Activated gamma-delta T cell (primary cell): ENCODE measurements around the gene ABCC5.
"Not testable (repeated sequence)": the region's sequence is repeated elsewhere in the genome, so short reads cannot be mapped to it uniquely, and the experiment has no call there.

Source experiments
- DNase-seq: peaks from one replicate; lab custom pipeline; 2025; lab: John Stamatoyannopoulos, UW

ABCC5 gene

DNA sequence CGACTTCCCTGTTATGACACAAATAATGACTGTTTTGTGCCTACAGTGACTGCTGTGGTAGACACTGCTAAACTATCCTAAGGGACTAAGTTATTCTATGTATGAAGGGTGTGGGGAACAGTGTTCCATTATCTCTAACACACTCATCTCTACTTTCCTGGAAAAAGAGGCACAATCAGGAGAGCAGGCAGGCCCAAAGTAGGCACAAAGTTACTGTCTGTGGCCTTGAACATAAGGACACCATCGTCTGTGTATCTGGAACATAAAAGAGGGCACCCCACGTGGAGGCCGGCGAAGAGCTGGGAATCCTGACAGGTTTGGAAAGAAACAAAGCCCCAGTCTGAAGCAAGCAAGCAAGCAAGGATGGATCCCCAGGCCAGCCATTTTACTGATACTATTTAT, 1.5 kb downstream of the ABCC5 start:
- no peak for DNase-seq

DNA sequence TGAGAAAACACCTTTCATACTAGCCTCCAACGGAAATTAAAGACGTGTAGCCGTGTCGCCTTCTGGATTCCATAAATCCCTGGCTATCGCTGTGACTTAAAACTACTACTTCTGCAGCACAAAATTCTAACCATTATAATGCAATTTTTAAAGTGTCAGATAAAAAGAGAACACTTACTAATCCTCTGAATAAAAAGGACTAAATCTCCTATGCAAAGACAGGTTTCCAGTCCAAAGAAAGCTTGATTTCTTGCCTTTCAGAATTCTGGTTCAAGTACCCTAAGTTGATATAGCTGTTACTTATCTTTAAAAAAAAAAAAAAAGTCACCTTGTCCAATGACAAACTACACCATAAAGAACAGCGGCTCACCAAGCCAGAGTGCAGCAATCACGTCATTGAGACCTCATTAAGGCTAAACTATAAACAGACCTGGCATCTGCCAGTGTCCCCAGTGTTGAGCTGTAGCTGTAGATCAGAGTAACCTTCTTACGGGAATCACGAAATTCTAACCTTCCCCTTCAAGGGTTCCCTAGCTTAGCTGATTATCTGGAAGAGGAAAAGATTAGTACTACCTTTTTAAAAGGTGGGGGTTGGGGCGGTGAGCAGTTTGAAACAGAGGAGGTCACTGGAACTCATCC, 2.2 kb downstream of the ABCC5 start:
- no peak for DNase-seq

DNA sequence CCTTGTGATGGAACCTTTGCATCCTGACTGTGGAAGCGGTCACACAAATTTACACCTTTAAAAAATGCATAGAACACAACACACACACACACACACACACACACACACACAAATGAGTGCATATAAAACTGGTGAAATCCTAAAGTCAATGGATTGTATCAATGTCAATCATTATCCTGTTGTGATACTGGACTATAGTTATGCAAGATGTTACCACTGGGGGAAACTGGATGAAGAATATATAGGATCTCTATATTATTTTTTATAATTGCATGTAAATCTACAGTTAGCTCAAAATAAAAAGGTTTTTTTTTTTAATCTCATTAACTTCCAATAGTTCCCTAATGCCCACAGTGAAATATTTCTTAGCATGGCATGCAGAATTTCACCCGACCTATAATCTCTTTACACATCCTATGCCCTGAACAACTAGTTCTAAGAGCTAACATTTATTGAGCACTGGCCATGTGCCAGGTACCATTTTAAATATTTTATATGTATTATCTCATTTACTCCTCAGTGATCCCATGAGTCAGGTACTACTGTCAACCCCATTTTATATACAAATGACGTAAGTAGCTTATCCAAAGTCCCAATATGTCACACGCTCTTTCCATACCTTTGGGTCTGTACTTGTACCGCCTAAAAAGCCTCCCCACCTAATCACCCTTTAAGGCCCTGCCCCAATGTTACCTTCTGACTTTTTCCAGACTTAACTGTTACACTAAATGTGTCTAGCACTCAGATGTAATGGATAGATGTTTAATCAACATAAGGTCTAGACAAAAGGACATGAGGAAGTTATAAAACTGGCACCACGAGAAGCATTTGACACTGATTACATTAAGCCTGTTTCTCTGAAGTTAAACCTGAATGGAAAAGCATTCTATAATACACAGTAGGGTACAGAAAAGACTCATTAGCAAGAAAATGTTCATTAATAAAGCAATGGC, 5.5 kb downstream of the ABCC5 start:
- no peak for DNase-seq

DNA sequence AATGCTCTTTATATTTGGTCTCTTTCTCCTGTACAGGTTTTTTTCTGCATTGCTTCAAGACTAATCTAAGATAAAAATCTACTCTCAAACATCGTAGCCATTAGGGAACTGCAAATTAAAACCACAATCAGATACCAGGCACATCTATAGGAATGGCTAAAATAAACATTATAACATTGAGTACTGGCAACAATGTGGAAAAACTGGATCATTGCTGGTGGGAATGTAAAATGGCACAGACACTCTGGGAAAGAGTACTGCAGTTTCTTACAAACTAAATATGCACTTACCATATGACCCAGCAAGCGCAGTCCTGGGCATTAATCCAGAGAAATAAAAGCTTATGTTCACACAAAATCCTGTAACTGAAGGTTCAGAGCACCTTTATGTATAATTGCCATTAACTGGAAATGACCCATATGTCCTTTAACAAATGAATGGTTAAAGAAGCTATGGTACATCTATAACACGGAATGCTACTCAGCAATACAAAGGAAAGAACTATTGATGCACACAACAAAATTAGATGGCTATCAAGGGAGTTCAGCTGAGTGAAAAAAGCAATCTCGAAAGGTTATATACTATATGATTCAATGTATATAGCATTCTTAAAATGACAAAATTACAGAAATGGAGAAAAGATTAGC, 6.3 kb downstream of the ABCC5 start:
- DNase-seq = no peak

DNA sequence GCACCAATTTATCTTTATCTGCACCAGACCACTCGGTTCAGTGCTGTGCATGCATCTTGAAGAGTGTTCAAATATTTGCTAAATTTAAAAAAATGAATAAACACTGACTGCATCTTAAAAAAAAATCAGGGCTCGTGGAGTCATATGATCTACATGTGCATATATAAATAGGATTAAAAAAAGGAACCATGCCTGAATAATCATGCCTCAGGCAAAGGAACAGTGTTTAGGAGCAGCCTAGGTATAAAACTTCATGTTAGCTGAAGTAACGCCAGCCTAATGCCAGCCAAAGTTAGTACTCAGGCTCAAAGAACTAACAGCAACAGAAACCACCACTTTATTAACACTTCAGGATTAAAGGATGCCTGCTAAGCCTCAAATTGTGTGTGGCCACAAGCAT, 9.5 kb downstream of the ABCC5 start:
- DNase-seq = no peak

DNA sequence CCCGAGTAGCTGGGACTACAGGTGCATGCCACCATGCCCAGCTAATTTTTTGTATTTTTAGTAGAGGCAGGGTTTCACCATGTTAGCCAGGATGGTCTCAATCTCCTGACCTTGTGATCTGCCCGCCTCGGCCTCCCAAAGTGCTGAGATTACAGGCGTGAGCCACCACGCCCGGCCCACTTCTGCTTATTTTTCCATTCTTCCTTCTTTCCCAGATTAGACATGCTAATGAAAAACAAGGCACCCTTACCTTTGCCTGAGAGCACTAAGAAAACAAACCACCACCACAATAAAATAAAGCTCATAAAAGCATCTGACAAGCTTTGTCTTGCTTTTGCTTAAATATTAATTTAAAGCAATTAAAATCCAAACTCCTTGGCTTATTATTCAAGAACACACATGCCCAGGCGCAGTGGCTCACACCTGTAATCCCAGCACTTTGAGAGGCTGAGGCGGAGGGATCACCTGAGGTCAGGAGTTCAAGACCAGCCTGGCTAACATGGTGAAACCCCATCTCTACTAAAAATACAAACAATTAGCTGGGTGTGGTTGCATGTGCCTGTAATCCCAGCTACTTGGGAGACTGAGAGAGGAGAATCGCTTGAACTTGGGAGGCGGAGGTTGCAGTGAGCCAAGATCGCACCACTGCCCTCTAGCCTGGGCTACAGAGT, 10.4 kb downstream of the ABCC5 start:
- DNase-seq = not testable (repeated sequence)

DNA sequence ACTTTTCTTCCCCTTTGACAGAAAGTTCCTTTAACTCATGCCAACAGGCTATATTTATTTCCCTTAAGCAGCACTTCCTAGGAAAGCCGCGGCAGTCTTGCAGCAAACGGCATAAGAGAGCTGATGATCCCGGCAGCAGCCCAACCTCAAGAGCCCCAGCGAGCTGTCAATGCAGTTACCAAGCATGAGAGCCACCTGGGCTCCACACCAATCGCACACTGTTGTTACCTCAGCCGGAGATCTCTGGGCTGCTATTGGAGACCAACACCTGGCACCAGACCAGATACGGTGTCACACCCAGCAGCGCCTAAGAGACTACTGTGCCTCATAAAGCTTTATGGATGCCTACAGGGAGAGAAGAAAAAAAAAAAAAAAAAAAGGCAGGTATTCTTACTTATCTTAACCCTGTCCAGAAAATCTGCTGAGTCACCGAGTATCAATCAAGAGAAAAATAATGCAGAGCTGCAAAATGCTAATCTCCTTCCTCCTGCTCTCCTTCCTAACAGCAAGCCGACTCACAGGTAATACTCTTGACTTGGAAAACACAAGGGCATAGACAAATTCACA, 11.7 kb downstream of the ABCC5 start:
- no peak for DNase-seq

DNA sequence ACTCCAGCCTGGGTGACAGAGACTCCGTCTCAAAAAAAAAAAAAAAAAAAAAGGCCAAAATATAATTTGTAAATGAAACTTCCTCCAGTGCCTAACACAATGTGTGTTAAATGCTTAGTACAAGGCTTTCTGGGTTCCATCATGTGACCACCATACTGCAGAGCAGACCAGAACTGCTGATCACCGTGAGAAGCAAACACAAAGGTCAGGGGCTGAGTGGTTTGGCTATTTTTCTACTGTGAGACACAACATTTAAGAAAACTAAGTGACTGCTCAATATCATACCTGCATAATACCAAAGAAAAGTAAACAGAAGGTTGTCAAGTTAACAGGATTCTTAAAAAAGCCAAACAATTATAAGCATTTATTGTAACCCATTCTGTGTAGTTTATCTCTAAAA, 13.2 kb downstream of the ABCC5 start:
- DNase-seq = no peak

DNA sequence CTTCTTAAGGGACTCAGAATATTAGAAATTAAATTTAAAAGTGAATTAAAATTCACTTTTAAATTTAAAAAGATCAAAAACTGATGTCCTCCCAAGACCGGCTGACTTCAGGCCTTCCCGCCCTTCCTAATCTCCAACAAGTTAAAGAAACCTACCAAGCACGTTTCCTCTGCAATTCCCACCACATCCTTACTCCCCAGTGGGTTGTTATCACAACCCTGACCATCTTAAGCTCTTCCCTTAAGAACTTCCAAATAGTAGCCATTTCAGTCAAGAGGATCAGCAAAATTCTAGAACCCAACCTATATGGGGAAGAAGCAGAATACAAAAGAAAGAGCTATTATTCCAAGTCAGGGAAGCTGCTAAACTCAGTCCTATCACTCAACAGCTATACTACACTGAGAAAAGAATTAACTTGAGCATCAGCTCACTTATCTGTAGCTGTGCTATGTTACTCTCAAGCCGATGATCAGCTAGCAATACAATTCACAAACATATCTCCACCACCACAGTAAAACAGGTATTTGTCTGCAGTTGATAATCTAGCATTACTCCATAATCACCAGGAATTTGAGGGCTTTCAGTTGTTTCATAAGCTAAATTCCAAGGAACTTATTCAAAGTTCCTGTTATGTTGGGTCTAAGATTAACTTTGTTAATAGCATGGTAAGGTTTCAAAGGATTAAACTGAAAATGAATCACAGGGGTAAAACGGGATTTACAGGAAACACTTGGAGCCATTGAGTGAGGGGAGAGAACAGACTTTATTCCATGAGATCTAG, 14.3 kb downstream of the ABCC5 start:
- no peak for DNase-seq

DNA sequence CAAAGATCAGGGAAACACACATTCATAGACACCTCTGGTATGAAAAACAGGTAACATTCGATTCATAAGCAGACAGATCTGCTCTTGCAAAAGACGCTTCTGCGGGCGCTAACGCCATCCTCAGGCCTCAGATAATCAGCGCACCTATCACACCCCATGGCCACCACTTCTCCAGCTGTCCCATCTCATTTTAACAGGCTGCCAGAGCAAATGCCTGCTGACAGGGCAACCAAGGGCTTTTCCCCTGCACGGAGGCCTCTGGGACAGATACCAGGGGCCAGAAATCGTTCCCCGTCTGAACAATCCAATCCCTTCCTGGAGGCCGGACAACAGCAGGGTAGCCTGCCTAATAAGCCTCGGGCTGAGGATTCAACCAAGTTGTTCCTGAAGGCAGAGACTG, 15.2 kb downstream of the ABCC5 start:
- no peak for DNase-seq

DNA sequence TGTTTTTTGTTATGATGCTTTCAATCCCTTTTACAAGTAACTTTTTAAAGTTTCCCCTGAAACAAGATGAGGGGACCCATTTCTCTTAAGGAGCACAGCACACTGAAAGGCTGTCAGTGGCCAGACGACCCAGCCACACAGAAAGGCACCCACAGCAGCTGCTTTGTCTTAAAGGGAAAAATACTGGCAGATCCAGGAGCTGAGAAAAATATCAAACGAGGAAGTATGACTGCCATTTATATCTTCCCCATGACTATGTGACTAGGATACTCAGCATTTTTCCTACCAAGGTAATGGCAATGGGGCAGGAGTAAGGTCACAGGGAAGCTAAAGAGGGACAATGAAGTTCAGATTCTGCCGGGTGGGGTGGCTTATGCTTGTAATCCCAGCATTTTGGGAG, 15.9 kb downstream of the ABCC5 start:
- no peak for DNase-seq

DNA sequence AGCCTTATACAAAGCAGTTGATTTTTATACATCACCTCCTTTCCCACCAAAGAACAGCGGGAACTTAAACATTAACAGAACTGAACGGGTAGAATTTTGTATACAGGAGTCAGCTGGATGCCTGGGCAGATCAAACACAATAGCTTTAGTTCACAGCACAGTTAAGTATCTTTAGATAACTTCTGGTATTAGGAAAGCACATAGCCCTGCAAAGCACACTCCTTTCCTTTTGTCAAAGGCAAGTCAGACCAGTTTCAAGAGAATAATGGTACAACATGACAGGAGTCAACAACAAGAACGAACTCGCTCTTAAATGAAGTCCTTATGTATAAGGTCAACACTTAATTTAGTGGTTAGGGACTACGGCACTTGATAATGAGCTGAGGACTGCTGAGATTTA, 26.3 kb downstream of the ABCC5 start:
- no peak for DNase-seq

DNA sequence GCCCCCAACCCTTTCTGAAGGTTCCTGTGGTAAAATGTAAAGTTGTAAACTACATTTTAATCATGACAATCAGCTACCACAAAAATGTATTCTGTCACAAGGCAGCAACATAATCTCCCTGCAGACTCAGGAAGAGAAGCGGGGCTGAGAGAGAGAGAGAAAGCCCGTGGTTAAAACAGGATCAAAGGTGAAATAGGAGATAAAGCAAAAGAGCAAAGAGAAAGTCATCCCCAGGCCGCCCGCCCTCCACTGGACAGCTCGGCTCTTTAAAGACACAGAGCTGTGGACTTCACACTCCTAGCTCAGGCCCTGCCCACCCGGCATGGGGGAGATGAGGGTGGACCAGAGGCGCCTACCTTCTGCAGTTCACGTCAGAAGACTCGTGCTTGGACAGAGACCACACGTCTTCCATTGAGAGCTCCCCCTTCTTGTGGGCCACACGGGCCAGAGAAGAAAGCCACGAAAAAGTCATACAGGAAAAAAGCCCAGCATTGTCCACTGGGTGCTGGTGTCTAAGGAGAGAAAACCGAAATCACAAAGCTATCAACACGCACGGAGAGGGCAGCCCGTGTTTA, 29.4 kb downstream of the ABCC5 start:
- no peak for DNase-seq

DNA sequence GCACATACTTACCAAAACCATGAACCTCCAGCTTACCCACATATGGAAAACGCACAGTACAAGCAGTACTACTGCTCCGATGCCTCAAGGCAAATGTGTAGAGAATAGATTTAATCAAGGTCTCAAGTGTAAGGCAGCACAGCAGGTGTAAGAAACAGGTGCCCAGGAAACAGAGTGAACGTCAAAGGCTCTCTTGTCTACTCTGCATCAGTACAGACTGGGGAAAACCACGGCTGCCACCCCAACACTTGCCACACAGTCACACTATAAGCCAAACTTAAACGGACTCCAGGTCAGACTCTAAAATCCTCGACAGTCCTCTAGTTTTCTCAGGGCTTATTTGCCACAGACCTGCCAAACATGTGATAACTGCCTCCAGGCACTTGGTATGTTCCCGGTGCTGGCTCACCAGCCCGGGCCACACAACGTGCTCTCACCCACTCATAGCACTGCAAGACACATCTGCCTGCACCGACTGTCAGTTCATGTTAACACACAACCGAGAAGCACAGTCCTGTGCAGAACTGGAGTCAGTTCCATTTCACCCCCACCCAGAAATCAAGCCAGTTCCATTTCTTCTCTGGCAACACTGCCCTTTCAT, 30.6 kb downstream of the ABCC5 start:
- DNase-seq = no peak

DNA sequence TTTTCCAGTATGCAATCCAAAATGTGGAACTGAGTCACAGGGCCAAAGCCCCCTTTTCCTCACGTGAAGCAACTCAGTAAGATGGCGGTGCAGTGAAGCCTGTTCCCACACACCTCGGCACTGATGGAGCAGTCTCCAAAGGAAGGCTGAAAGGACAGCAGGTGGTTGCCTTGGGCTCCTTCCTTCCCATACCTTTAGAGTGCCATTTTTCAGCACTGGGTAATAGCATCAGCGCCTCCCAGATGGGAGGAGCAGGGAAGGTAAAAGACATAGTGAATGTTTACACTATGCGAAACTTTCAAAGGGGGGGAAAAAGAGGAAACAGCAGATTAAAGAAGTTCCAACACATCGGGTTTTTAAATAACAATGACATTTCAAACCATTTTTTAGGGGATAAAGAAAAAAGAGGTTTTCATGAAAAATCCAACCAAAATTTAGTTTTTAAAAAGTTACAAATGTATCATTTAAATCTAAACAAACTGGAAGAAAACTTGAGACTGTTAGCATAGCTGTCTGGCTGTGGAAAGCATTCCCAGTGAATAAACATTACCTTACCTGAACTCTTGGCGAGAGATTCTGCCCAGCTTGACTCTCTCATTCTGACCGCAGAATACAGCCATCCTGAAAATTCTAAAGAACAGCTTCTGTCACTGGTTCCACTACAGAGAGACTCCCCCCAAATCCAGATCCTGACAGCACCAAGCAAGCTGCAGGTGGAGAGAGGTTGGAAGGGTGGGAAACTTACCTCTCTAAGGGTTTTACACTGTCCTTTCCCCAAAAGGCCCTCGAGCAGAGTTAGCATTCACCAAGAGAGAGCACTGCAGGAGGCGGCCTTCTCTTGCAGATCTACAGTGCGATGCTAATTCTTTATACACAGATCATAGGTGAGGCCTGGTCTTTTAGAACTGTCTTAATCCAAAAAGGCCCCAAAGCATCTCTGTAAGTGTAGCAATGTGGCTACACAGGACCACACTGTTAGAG, 32.6 kb downstream of the ABCC5 start:
- no peak for DNase-seq

DNA sequence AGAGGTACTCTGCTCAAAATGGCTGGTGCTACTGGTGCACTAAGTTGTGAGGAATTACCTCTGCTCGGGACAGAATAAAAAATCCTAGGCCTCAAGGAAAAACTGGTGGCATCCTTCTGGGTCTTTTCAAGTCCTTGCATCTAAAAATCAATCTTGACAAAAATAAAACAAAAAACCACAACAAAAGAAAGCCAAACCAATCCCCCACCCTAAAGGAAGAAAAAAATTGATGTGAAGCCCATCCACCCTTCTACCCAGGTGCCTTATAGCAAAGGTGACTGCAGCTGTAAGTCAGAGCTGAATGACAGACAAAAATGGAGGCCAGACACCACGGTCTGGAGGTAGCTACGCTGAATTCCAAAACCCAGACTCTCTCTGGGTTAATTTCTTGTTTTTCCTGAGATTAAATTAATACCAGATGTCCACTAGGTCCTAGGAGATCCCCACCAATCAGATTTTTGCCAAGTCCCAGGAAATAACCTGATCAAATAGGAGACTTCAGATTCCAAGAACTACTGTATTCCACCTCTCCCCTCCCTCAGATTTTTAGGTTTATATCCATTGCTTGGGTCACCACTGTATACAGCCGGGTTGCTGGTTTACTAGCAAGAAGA, 33.5 kb downstream of the ABCC5 start:
- no peak for DNase-seq

DNA sequence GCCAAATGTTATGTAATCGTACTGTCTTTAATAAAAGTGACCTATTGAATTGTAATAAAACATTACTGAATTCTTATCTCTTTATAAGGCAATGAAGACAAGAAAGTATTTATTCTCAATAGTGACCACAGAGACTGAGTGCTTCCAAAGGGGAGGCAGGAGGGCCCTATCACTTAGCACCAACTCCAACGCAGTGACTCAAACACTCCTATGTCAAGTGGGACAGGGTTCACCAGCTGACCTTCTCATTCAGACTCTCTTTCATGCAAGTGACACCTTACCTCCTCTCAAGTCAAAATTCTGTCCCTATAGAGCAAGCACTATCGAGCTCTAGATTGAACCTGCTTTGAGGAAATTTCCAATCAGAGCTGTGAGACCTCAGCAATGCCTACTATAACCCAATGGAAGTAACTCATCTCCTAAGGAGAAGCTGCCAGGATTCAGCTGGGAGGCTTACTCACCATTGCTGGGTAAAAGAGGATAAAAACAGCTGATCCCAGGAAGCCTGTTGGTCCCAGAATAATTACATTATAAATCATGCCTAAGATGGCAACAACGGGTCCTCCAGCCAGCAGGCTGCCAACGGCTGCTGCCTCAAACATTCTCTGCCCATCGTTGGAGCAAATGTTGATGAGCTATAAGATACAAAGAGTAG, 35.6 kb downstream of the ABCC5 start:
- DNase-seq = no peak

DNA sequence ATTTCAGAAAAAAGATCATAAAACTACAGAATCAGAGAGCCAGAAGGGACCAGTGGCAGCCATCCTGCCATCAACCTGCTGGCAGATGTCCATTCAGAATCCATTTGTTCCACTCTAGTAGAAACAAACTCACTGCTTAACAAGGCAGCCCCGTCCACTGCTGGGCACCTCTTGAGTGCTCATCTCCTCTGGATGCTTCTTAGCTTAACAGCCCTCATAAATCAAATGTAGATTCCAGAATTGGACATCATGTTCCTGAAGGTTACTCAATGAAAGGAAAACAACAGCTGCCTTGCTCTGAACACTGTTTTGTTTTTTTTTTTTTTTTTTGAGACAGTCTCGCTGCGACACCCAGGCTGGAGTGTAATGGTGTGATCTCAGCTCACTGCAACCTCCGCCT, 37.3 kb downstream of the ABCC5 start:
- no peak for DNase-seq
